ENCODE data around the gene GRM7. TPM values are rescaled to one million over a fixed set of nuclear protein-coding genes. Genes with fewer than 3 reads are reported as not detected.

The GRM7 gene
- total and polyA plus RNA-seq, 12 donors, result 0.27 to 7.8 (median 3.2) TPM; not detected in 3

- no peak for DNase-seq
- WGBS, 4 donors, result 91 to 94% (median 93%) methylated on average over 2 to 13 of the region's 13 CpGs
- Histone ChIP-seq H3K4me1 (replicated peaks in 1 of 2) (peaks cover 0 to 4% of the 10 kb centered on the region in 2 donors), H3K36me3 (replicated peaks in 1 of 2) (no peaks in the 10 kb centered on the region), H3K27ac (no peak overlapping the region), H3K4me3 (no peak overlapping the region), H3K27me3 (no peaks in the 10 kb centered on the region), H3K9me3 (replicated peaks in 1 of 3) (no peaks in the 10 kb centered on the region)
- intact Hi-C loops (cut with DNase I), result no loop called here
- no peak for TF ChIP-seq POLR2A (IDR thresholded peaks at IDR 0.05)
These were observed 402.7 kb downstream of the GRM7 start for GRCh38 chr3:7263347-7264195.

GRCh38 chr3:7264196-7264526 lies 403.2 kb downstream of the GRM7 start:
- Histone ChIP-seq H3K27ac (no peak overlapping the region), H3K4me1 (replicated peaks in 1 of 2) (peaks cover 0 to 4% of the 10 kb centered on the region in 2 donors), H3K36me3 (replicated peaks in 1 of 2) (no peaks in the 10 kb centered on the region), H3K9me3 (replicated peaks in 1 of 3) (no peaks in the 10 kb centered on the region), H3K4me3 (no peak overlapping the region), H3K27me3 (no peaks in the 10 kb centered on the region)
- WGBS, 4 donors, result 96 to 100% (median 98%) methylated on average over 1 to 4 of the region's 4 CpGs
- DNase-seq, result no peak
- intact Hi-C loops (cut with DNase I), result no loop called here
- TF ChIP-seq POLR2A (IDR thresholded peaks at IDR 0.05), result no peak
- no peak for TF ChIP-seq CTCF (IDR thresholded peaks at IDR 0.05)

DNA sequence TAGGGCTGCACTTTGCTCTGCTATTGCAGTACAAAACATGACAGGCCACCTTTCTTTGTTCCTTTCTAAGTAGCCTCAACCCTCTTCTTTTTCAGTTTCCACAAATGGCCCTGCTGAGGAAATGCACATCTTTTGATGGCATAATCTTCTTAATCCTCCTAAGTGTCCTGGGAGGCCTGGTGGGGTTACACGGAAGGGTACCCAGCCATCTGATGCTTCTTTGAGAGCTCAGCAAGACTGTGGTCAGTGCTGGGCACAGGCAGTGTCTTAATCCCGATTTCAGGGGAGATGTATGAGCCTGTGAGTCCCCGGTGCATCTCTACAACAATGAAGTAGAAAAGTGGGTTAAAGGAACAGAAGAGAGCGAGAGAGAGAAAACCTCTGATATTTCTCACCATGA lies 404.8 kb downstream of the GRM7 start:
- no peak overlapping the region for H3K27ac ChIP-seq
- peaks cover 0 to 4% of the 10 kb centered on the region in 2 donors for H3K4me1 ChIP-seq (replicated peaks in 1 of 2)
- intact Hi-C loops (cut with DNase I), result no loop called here
- no peaks in the 10 kb centered on the region for H3K9me3 ChIP-seq (replicated peaks in 1 of 3)
- 65 to 75% (median 67%) methylated on average over 4 of the region's 4 CpGs for WGBS, 4 donors
- DNase-seq, result no peak
- TF ChIP-seq CTCF (IDR thresholded peaks at IDR 0.05) (no peak), POLR2A (IDR thresholded peaks at IDR 0.05) (no peak)
- H3K4me3 ChIP-seq, result no peak overlapping the region
- H3K27me3 ChIP-seq, result no peaks in the 10 kb centered on the region
- no peaks in the 10 kb centered on the region for H3K36me3 ChIP-seq (replicated peaks in 1 of 2)

DNA sequence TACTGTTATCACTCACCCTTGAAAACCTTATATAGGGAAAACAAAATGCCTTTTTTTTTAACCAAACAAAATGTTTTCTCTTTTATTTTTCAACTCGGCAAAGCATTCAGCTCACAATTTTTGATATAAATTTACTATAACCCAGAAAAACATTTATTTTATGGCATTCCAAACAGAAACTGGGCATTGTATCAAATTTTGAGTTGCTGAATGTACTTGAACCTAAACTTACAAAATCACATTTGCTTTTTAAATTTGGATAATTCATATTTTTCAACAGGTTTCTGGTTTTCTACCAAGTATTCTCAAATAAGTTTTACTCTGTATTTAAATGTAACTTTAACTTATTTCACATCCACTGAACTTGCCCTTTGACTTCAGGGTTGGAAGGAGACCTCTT lies 405.6 kb downstream of the GRM7 start:
- Histone ChIP-seq H3K27me3 (no peaks in the 10 kb centered on the region), H3K36me3 (replicated peaks in 1 of 2) (no peaks in the 10 kb centered on the region), H3K4me3 (no peak overlapping the region), H3K4me1 (replicated peaks in 1 of 2) (peaks cover 0 to 4% of the 10 kb centered on the region in 2 donors), H3K9me3 (replicated peaks in 1 of 3) (no peaks in the 10 kb centered on the region), H3K27ac (no peak overlapping the region)
- DNase-seq, result no peak
- WGBS, 4 donors, result 51 to 78% (median 68%) methylated on average over 1 of the region's 1 CpG
- intact Hi-C loops (cut with DNase I), result no loop called here
- TF ChIP-seq POLR2A (IDR thresholded peaks at IDR 0.05), result no peak
- TF ChIP-seq CTCF (IDR thresholded peaks at IDR 0.05), result no peak

DNA sequence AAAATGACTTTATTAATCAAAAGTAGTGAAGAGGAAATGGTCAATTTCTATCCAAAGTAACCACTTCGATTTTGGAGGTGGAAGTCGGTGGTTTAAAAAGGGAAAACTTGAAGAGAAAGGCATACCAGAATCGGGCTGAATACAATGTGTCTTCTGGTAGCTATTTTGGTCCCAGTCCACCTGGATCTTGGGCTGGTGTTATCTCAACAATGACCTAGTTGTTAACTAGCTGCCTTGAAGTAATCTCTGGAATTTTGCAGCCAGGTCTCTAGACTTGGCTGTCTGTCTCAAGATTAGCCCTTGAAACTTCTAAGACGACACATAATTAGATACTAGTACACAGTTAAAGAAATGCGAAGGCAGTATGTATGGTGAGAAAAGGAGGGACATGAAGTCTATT lies 409.8 kb downstream of the GRM7 start:
- H3K9me3 ChIP-seq (replicated peaks in 1 of 3), result no peaks in the 10 kb centered on the region
- intact Hi-C loops (cut with DNase I), result no loop called here
- 62 to 72% (median 69%) methylated on average over 5 of the region's 5 CpGs for WGBS, 4 donors

More for the DNA sequence above, 409.8 kb downstream of the GRM7 start:
- no peak for DNase-seq
- no peak overlapping the region for H3K27ac ChIP-seq
- H3K4me3 ChIP-seq, result no peak overlapping the region
- H3K36me3 ChIP-seq (replicated peaks in 1 of 2), result no peaks in the 10 kb centered on the region
- H3K27me3 ChIP-seq, result no peaks in the 10 kb centered on the region
- TF ChIP-seq CTCF (IDR thresholded peaks at IDR 0.05) (no peak), POLR2A (IDR thresholded peaks at IDR 0.05) (no peak)
- peaks cover 0 to 4% of the 10 kb centered on the region in 2 donors for H3K4me1 ChIP-seq (replicated peaks in 1 of 2)

Data from adrenal gland (tissue), 12 donors.